NCI-H526 (cell line): ENCODE measurements around the gene GNG5.
"Not testable (repeated sequence)": the region's sequence is repeated elsewhere in the genome, so short reads cannot be mapped to it uniquely, and the experiment has no call there.

ENCODE experiments used
- DNase-seq, 2 experiments: peaks; one replicate each; lab custom pipeline; 2025; lab: John Stamatoyannopoulos, UW

GNG5 gene

DNA sequence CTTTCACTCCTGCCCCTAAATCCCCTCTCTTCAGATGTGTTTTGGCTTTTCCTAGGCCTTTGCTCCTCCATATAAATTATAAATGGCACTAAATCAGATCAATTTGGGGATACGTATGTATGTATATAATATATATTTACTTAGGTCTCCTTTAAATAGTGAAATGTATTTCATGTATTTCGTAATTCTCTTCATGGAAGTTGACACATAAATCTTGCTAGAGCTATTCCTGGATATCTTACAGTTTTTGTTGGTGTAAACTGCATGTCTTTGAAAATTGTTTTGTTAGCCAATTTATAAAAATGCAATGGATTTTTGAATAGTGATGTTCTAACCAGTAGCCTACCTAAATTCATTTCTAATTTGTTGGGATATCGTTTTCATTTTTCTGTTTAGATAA is 18.3 kb downstream of the GNG5 start:
- no peak for DNase-seq

DNA sequence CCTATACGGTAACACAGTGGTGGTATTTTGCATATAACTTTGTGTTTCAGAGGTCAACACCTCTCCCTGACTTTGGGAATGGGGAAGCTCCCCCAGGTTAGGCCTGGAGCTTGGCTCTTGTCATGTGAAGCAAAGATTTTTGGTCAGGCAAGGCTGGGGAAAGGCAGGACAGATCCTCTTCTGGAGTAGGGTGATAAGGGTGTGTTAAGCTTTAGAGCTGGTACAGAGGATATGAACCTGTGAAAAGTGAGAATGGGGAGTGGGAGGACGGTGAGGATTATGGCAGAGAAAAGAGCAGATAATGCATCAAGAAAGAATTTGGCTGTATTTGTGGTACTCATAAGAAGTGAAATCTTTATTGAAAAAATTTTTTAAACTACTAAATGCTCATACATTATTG is 25.1 kb downstream of the GNG5 start:
- no peak for DNase-seq

DNA sequence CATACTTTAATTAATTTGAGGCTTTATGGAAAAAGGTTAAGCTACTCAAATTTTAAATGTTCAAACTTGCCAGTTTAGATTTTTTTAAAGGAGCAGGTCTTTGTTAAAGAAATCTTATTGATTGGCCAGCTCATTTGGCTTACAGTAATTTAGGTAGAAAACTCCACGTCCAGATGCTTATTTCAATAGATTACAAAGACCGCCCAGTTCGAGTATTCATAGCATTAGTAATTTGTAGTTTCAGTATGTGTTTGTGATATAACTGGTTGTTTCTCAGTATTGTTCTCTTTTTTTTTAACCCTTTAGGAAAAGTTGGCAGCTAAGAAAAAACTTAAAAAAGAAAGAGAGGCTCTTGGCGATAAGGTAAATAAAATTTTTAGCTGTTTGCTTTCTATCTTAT is 25.7 kb downstream of the GNG5 start:
- DNase-seq, result no peak

DNA sequence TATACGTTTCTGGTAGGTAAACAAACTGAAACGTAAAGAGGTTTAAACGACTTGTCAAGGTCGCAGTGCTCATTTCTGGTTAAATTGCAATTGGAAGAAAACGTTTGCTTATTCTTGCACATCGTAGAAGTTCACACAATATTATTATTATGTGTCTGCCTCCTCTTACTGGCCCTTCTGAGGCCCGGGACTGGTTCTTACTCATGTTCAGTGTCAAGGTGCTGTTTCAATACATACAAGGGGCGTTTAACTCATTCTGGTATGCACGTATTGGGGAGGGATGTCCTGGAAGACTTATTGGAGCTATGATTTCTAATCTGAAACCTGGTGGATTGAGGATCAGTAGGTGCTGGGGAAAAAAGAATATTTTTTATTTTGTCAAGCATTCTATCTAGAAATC is 26.4 kb downstream of the GNG5 start:
- peak in 1 of 2 experiments; percentile 27 for DNase-seq

DNA sequence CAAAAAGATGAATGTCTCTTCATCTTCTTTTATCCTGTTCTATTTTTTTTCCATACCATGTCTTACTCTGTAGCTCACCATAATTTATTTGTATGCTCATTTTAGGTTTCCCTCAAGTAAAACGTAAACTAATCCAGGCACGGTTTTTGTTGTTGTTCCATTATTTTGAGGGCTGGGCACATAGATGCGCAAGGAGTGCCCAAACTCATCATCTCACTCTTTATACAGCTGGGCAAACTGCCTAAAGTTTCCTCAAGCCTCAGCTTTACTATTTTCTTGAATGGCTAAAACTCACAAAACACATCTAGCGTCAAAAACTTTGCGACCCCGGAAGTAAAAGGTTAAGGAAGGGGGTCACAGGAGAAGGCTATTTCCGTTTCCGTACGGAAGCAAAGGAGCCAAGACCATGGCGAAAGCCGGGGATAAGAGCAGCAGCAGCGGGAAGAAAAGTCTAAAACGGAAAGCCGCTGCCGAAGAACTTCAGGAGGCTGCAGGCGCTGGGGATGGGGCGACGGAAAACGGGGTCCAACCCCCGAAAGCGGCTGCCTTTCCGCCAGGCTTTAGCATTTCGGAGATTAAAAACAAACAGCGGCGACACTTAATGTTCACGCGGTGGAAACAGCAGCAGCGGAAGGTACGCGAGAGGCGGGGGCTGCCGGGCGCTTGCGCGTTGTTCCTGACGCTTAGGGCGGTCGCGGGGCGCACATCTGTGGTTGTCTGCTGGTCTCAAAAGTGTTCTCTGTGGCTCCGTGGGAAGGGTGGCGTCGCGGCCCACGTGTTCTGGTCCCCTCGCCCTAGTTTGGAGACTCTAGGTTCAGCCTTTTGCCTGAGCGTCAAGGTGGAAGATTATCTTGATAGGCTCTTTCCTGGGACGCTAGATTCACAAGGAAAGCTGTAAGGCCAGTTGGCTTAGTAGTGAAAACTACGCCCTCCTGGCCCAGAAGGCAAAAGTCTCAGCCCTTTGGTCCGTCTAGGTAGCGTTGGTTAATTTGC is 27.2 kb downstream of the GNG5 start, which contains the start of gene RPF1:
RPF1 (plus strand) TSS at position 391 of the 993 bp plus-strand sequence; CDS start at position 407, 16 bp downstream.
- DNase-seq, result peak; percentile 80 to 81

DNA sequence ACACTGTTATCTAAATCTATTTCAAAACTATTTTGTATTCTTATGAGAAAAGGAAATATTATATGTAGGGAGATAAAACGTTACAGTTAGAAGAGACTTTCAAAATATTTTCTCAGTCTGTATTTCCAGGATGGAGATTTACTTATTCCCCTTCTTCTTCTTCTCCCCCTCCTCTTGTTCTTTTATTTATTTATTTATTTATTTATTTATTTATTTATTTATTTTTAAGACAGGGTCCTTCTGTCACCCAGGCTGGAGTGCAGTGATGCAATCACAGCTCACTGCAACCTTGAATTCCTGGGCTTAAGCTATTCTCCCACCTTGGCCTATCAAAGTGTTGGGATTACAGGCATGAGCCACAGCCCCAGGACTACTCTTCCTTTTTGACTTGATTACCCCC is 30.2 kb downstream of the GNG5 start:
- DNase-seq, result no peak

DNA sequence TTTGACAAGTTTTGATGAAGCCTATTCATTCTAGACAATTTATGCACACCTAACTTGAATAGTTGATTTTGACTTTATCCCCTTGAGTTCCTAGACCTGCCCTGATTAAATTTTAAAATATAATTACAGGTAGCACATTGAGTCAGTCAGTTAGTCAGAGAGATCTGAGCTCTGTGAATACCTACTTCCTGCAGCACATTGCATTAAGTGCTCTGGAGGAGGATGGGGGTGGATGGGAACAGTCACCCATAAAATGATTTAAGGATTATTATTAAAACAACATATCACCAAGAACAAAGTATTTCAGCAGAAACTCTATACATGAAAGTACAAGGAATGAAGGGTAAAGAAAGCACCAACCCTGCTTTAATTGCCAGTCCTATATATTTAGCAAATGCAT is 39.1 kb downstream of the GNG5 start:
- no peak for DNase-seq

DNA sequence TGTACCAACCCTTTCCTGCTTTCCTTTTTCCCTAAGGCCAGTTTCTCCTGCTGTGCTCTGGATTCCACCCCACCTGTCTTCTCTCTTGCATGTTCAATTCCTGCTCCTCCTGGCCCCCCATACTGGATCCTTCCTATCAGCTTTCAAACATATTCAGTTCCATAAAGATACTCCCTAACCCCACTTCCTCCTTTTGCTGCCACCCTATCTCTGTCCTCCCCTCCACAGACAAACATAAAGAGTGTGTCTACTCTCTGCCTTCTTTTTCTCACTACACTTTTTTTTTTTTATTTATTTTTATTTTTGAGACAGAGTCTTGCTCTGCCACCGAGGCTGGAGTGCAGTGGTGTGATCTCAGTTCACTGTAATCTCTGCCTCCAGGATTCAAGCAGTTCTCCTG is 44.3 kb downstream of the GNG5 start:
- DNase-seq, result no peak

DNA sequence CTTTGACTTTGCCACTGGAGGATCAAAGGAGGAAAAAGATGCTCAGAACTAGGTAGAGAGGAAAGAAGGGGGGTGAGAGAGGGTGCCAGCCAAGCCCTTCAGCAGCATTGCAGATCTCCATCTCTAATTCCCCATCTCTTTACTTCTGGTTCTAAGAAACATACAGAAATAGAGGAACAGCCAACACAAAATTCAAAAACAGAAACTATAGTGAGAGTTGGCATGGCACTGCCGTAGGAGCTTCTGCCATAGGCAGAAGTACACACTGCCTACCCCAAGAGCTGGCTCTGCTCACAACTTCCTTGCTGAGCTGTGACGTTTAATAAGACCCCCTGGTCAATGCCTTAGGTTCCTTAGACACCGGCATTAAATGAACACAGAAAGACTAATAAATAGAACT is 53.9 kb downstream of the GNG5 start:
- DNase-seq, result no peak

DNA sequence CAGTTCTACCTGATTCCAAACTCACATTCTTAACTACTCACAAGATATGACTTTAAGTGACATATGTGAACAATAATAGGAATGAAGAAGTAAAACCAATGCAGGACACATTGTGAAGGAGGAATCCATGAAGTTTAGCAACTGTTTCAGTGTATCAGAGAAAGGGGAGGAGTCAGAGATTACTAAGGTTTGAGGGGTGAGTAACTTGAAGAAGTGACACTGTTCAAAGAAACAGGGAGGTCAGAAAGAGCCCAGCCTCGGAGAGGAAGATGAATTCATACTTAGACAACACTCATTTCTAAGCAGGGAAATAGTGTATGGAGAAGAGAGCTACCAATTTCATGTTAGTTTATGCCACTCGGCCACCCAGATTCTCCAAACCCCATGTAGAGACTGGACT is 55.5 kb downstream of the GNG5 start:
- no peak for DNase-seq

DNA sequence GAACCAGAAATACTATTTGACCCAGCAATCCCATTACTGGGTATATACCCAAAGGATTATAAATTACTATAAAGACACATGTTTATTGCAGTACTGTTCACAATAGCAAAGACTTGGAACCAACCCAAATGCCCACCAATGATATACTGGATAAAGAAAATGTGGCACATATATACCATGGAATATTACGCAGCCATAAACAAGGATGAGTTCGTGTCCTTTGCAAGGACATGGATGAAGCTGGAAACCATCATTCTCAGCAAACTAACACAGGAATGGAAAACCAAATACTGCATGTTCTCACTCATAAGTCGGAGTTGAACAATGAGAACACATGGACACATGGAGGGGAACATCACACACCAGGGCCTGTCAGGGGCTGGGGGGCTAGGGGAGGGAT is 57.7 kb downstream of the GNG5 start:
- not testable (repeated sequence) for DNase-seq
